Measurements from ENCODE around the gene GRAMD4. TPM values are rescaled to one million over a fixed set of nuclear protein-coding genes. Genes with fewer than 3 reads are reported as not detected.

Gene GRAMD4
- total RNA-seq, 4 donors from 2014 or later: 16.7 to 106 (median 53.3) TPM

DNA sequence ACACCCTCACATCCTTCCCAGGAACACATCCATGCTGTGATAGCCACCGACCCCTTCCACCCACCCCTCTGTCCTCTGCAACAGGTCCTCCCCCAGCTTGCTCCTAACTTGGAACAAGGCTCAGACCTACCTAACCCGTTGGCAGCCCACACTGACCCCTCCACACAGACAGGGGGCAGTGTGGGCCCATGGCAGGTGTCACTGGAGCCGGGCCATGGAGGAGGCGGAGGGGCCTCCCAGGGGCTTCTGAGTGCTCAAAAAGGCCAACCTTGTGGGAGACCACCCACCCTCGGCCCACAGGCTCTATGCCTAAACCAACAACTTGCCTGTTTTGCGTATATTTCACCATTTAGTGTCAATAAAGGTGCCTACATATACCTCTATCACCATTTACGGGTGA, 60.8 kb downstream of the GRAMD4 start:
- DNase-seq (no peak), ATAC-seq (no peak)
- Histone ChIP-seq H3K27me3 (no peaks in the 10 kb centered on the region), H3K36me3 (peaks cover 0 to 9% of the 10 kb centered on the region in 2 donors), H3K4me1 (peaks cover 17 to 18% of the 10 kb centered on the region in 2 donors), H3K27ac (no peak overlapping the region), H3K4me3 (no peak overlapping the region), H3K9me3 (no peaks in the 10 kb centered on the region)
- in situ Hi-C loops (cut with MboI; ENCODE audit: low sequenced_read_pairs in 4 of 4): loop anchor here in 1 of 4 donors (25.0 kb wide), 1 partner anchor 119 kb away; no protein-coding TSS in a partner anchor
- no peak for TF ChIP-seq POLR2A (IDR thresholded peaks at IDR 0.05)
- TF ChIP-seq, protein P1, sequence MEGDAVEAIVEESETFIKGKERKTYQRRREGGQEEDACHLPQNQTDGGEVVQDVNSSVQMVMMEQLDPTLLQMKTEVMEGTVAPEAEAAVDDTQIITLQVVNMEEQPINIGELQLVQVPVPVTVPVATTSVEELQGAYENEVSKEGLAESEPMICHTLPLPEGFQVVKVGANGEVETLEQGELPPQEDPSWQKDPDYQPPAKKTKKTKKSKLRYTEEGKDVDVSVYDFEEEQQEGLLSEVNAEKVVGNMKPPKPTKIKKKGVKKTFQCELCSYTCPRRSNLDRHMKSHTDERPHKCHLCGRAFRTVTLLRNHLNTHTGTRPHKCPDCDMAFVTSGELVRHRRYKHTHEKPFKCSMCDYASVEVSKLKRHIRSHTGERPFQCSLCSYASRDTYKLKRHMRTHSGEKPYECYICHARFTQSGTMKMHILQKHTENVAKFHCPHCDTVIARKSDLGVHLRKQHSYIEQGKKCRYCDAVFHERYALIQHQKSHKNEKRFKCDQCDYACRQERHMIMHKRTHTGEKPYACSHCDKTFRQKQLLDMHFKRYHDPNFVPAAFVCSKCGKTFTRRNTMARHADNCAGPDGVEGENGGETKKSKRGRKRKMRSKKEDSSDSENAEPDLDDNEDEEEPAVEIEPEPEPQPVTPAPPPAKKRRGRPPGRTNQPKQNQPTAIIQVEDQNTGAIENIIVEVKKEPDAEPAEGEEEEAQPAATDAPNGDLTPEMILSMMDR (IDR thresholded peaks at IDR 0.05 in 4 of 5, conservative IDR thresholded peaks at IDR 0.05 in 1 of 5): peak in 1 of 5 experiments; percentile 14
- intact Hi-C loops (cut with DNase I; ENCODE audit: low total_unique reads): no loop called here

DNA sequence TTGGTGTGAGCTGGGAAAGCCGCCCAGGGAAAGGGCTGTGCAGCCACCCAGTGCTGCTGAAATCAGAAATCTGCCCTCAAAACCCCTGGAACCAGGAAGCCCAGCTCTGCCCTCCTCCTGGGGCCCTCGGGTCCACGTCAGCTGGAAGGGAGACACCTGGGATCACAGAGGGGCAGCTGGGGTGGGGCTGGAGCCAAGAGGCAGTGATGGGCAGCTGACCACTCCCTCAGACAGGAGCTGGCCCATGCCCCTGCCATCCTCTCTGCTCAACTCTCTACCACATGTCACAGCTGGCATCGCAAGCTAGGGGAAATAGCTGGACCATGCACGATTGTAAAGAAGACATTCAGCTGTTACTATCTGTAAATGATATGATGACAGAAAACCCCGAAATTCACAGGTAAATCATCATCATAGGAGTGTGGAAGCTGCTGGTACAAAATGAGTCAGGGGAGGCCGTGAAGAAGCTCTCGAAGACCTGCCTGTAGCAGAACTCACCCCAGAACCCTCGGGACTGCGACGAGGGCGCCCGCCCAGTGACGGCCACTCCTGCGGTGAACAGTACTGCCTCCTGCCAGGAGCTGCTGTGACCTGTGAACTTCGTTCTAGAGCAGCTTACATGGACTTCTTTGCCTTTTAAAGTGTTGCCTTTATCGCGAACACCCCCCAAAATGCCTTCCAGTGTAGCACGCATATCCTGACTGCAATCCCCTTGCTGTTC, 62.0 kb downstream of the GRAMD4 start:
- no peak overlapping the region for H3K27ac ChIP-seq
- TF ChIP-seq, protein P1 (IDR thresholded peaks at IDR 0.05 in 4 of 5, conservative IDR thresholded peaks at IDR 0.05 in 1 of 5): no peak
- no peak for TF ChIP-seq POLR2A (IDR thresholded peaks at IDR 0.05)
- peaks cover 5 to 9% of the 10 kb centered on the region in 2 donors for H3K4me1 ChIP-seq
- H3K9me3 ChIP-seq: no peaks in the 10 kb centered on the region
- no peaks in the 10 kb centered on the region for H3K27me3 ChIP-seq
- intact Hi-C loops (cut with DNase I; ENCODE audit: low total_unique reads): no loop called here
- H3K36me3 ChIP-seq: peaks cover 0 to 21% of the 10 kb centered on the region in 2 donors
- in situ Hi-C loops (cut with MboI; ENCODE audit: low sequenced_read_pairs in 4 of 4): loop anchor here in 1 of 4 donors (25.0 kb wide), 1 partner anchor 120 kb away; no protein-coding TSS in a partner anchor
- no peak overlapping the region for H3K4me3 ChIP-seq
- ATAC-seq: no peak
- no peak for DNase-seq

- Histone ChIP-seq H3K27me3 (no peaks in the 10 kb centered on the region), H3K4me1 (peaks cover 0 to 6% of the 10 kb centered on the region in 2 donors), H3K4me3 (no peak overlapping the region), H3K36me3 (peaks cover 0 to 38% of the 10 kb centered on the region in 2 donors), H3K27ac (peak overlapping the region; percentile 30 to 70 (median 64)), H3K9me3 (no peaks in the 10 kb centered on the region)
- TF ChIP-seq, protein P1 (IDR thresholded peaks at IDR 0.05 in 4 of 5, conservative IDR thresholded peaks at IDR 0.05 in 1 of 5): no peak
- no peak for TF ChIP-seq POLR2A (IDR thresholded peaks at IDR 0.05)
- DNase-seq (no peak), ATAC-seq (peak in 1 of 2 donors; percentile 26)
- in situ Hi-C loops (cut with MboI; ENCODE audit: low sequenced_read_pairs in 4 of 4): loop anchor here in 1 of 4 donors (25.0 kb wide), 1 partner anchor 122 kb away; no protein-coding TSS in a partner anchor
- intact Hi-C loops (cut with DNase I; ENCODE audit: low total_unique reads): no loop called here
Measured at GRCh38 chr22:46684706-46685105, 64.5 kb downstream of the GRAMD4 start.

DNA sequence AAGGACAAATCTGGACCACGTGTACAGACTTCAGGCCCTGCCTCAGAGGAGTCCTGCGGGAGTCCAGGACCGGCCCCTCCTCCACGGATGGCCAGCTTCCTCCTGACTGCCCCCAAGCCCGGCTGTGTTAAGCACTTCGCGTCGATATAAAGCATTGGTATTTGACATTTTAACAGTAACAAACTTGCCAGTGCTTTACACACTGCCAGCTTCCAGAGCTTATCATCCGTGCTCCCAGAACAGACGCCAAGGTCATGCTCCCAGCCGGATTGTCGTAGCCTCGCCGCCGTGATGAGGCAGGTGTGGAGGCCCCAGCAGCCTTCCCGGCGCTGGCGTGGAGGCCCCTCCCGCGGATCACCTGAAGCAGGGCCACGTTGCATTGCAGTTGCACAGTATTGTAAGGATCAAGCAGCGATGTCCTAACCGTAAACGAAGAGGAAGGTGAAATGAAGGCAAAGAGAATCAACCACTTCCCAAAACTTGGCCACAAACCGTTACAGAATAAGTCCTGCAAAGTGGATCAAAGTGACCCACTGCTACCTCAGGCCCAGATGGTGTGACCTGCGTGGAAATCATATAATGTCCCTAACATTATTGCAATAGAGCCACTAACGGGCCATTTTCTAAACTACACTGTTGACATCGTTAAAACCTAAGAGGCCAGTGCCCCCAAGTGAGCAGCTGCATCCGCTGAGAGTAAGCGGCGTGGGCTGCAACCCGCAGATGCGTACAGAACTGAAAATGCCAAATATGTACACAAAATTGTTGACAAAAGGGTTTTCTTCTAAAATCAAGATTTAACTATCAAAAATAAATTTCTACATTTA, 66.2 kb downstream of the GRAMD4 start:
- Histone ChIP-seq H3K27ac (peak overlapping the region; percentile 40 to 70 (median 64)), H3K36me3 (peaks cover 0 to 56% of the 10 kb centered on the region in 2 donors), H3K27me3 (no peaks in the 10 kb centered on the region), H3K9me3 (no peaks in the 10 kb centered on the region), H3K4me1 (peaks cover 0 to 6% of the 10 kb centered on the region in 2 donors), H3K4me3 (no peak overlapping the region)
- intact Hi-C loops (cut with DNase I; ENCODE audit: low total_unique reads): no loop called here
- ATAC-seq (no peak), DNase-seq (no peak)
- in situ Hi-C loops (cut with MboI; ENCODE audit: low sequenced_read_pairs in 4 of 4): loop anchor here in 1 of 4 donors (25.0 kb wide), 1 partner anchor 124 kb away; no protein-coding TSS in a partner anchor
- no peak for TF ChIP-seq POLR2A (IDR thresholded peaks at IDR 0.05)
- TF ChIP-seq, protein P1 (IDR thresholded peaks at IDR 0.05 in 4 of 5, conservative IDR thresholded peaks at IDR 0.05 in 1 of 5): no peak

Data from gastrocnemius medialis (tissue), 4 donors.